GM19351 (cell line): ENCODE measurements around the gene GDNF.
"Not testable (repeated sequence)": the region's sequence is repeated elsewhere in the genome, so short reads cannot be mapped to it uniquely, and the experiment has no call there.

ENCODE experiments used
- ATAC-seq: cut with Tn5 transposase; IDR thresholded peaks from one replicate; pipeline ENCODE4 v1.9.1; 2021; ENCODE audit warnings: mild to moderate bottlenecking, moderate library complexity; ENCODE audit not compliant: unreplicated experiment

Gene GDNF

DNA sequence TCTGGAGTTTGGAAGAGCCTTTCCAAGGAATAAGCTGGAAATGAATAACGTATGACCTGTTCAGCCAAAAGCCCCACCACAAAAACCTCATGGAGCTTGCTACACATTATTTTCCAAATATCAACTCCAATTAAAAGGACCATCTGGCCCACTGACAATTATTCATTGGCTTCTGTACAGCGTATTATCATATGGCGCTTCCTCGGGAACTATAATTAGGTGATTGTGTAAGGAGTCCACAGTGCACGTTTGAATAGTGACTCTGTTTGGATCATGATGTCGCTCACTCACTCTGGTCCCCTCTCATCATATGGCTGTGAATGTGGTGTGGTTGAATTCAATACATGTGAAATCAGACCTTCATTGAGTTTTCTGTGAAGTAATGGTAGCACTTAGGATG, 52.1 kb downstream of the GDNF start:
- no peak for ATAC-seq

DNA sequence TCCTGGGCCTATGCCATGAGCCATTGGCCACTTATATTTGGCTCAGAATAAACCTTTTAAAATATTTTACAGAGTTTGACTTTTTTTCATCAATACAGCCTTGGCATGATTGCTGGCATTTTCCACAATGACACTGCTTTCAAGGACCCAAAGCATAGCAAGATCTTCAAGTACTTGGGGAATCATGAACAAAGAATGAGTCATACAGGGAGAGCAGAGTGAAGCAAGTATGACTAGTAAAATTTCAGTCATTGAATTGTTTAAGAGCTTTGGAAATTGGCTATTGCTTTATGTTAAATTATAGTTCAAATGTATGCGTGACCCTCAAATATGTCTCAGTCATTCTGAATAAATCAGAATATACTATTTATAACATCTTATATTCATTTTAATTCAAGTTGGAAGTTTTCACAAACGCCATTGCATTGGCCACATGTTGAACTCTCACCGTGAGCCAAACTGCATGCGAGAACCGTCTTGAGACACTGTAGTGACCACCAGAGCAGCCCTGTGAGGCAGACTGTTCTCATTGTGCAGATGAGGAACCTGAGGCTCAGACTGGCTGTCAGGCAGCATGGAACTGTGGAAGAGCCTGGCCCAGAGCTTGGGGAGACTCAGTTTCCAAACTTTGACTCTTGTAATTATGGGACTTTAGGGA, 52.9 kb downstream of the GDNF start:
- no peak for ATAC-seq

- no peak for ATAC-seq
Observed at GRCh38 chr5:37786416-37786815, 53.4 kb downstream of the GDNF start.

DNA sequence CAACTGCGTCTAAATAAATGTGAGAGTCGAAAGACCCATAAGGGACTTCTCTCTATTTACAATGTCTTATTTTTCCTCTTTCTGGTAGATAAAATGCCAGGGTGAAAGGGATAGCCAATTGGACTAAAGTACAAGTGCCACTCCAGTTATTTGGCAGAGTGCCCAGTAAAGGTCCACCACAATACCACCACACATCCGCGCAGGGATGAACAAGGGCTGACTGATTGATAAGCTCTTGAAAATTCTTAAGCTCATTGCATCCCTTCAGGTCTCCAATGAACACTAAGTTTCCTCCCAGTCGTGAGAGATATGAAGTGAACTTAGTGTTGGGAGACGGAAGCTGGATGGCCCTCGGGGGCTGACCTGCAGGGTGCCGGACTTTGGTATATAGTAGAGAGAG, 58.4 kb downstream of the GDNF start:
- not testable (repeated sequence) for ATAC-seq

DNA sequence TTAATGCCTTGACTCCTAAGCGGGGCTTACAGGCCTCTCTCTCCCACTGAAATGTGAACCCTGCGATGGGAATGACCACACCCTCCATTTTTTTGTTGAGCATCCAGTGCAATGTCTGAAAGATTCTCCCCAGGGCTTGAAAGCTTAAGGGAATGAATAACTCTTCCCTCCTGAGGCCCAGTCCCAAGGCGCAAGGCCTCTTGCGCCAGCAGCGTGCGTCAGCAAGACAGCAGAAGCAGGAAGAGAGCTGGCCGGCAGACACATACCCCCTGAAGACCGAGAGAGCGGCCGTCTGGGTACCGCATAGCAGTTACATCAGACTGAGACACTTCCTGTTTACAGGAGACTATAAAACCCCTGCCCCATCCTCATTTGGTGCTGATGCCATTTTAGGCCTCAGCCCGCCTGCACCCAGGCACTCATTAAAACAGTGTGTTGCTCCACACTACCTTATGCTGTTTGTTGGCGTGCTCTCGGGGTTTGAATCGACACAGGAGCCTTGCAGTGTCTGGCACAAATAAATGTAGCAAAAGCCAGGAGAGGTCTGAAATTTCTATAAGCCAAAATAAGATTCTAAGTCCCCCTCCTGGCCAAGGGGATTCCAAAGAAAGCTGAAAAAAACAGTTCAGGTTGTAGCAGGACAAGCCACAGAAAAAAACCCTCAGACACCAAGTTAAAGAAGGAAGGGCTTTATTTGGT, 62.3 kb downstream of the GDNF start:
- no peak for ATAC-seq

- ATAC-seq, result no peak
Observed at GRCh38 chr5:37776826-37777225, 63.0 kb downstream of the GDNF start.

GRCh38 chr5:37774912-37775483, 64.8 kb downstream of the GDNF start:
- no peak for ATAC-seq

DNA sequence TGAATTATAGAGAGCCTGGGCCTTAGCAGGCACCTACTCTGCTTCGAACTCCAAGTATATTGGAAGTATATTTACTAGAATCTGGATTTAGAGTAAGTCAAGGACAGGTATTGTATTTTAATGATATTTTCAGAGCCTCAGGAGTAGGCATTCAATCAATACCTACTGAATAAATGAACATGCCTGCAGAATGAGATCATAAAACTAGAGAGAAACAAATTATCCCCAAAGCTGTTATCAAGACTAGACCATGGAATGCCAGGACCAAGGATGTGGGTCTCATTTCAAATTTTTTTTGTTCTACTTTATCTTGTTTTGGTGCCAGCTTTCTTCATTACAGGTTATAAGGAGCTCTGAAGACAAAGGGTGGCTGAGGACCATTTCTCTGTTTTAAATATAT, 66.0 kb downstream of the GDNF start:
- ATAC-seq, result no peak

DNA sequence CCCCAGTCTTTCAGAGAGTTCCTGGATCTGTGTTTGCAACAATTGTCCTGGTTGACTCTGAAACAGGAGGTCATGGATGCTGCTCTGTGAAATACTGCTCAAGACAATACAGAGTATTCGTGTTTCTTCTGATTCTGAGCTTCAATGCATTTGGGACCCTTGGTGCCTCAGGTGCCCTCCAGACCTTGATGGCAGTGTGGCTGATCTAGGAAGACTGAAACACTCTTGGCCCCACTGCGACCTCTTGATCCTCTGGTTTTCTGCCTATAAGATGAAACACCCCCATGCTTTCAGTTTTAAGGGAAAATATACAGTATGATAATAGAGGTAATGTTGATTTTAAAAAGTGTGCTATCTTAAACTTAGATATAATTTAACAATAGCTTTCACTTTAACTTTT, 67.6 kb downstream of the GDNF start:
- ATAC-seq, result no peak

GRCh38 chr5:37771731-37772130, 68.1 kb downstream of the GDNF start:
- ATAC-seq, result no peak

- no peak for ATAC-seq
Observed at GRCh38 chr5:37771203-37771611, 68.6 kb downstream of the GDNF start.

GRCh38 chr5:37770786-37771185, 69.1 kb downstream of the GDNF start:
- ATAC-seq, result no peak

- no peak for ATAC-seq
Observed at GRCh38 chr5:37769840-37770239, 70.0 kb downstream of the GDNF start.

DNA sequence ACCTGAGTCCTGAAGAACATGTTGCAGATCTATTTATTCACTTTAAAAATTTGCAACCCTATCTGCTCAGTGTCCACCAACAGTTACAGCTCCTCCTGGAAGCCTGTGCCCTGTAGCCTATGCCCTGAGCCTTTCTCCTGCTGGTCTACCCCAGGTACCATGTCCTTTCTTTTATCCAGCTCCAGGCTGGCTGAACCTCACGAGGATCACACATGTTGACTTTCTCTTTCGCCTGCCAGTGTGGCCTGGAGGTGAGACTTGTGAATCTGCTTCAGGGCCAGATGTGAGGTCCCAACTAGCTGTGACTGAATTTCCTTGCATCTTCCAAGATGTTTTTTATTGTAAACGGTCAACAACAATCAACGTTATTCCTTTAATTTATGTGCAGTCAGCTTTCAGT, 70.7 kb downstream of the GDNF start:
- no peak for ATAC-seq

DNA sequence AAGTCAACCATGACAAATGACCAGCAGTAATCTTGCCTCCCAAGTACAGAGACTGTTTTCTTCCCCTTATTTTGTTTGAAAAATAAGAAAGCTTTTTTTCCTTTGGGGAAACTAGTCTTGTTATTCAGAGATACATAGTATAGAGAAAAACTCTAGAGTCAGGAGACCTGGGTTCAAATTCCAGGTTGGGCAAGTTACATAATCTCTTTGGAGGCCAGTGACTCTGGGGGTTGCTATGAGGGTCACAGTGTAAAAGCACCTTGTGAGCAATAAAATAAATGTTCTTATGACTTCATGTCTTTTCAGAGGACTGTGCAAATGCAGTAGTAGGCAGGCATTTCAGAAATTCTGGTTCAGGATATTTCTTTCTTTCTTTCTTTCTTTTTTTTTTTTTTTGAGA, 71.5 kb downstream of the GDNF start:
- no peak for ATAC-seq

DNA sequence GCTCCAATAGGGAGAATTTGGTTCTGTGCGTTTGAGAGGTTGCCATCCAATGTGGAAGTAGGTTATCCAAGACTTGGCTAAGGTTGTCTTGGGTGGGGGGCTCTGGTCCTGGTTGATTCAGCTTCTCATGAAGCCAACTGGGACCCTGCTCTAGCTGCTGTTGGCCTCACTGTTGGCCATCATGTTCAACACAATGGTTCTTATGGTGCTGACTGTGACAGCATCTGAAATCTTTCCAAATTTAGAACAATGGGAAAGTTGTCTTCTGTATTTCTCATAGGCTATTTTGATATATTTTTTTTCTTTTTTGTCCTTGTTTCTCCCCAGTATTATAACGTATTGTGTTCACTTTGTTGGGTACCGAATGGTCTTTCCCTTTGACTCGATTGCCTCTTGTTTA, 71.9 kb downstream of the GDNF start:
- ATAC-seq, result no peak

GRCh38 chr5:37767251-37767650, 72.6 kb downstream of the GDNF start:
- no peak for ATAC-seq
